GM23248 (cell line): ENCODE data around the gene TTC23. TPM values are rescaled to one million over a fixed set of nuclear protein-coding genes. Genes with fewer than 3 reads are reported as not detected.

Experiments used
- DNase-seq: peaks from one replicate; pipeline ENCODE4 v3.0.0-alpha.2; 2015
- H2AFZ ChIP-seq: fragments of 200-600 bp; sonication (generic); 2 replicates; pipeline ENCODE4 v1.6.1; 2016; ENCODE audit warnings: antibody characterized with exemption
- H3F3A ChIP-seq: fragments of 200-600 bp; sonication (generic); 2 replicates; pipeline ENCODE4 v1.6.1; 2016; ENCODE audit warnings: mild to moderate bottlenecking, antibody characterized with exemption, mixed run types; ENCODE audit not compliant: insufficient read depth
- H3K27ac ChIP-seq: fragments of 200-600 bp; sonication (generic); 2 replicates; pipeline ENCODE4 v1.5.1; 2016; ENCODE audit warnings: mild to moderate bottlenecking
- H3K27me3 ChIP-seq: fragments of 200-600 bp; sonication (generic); replicated peaks from 2 replicates; pipeline ENCODE4 v1.6.1; 2016; ENCODE audit warnings: mild to moderate bottlenecking; ENCODE audit not compliant: insufficient read depth
- H3K36me3 ChIP-seq: fragments of 200-600 bp; sonication (generic); 2 replicates; pipeline ENCODE4 v1.6.1; 2016; ENCODE audit warnings: low read depth, mild to moderate bottlenecking
- H3K4me1 ChIP-seq: fragments of 200-600 bp; sonication (generic); 2 replicates; pipeline ENCODE4 v1.6.1; 2016; ENCODE audit warnings: mild to moderate bottlenecking; ENCODE audit not compliant: insufficient read depth
- H3K4me2 ChIP-seq: fragments of 200-600 bp; sonication (generic); one replicate; pipeline ENCODE4 v1.6.1; 2016; ENCODE audit warnings: mild to moderate bottlenecking; ENCODE audit not compliant: unreplicated experiment
- H3K4me3 ChIP-seq: fragments of 200-600 bp; sonication (generic); 2 replicates; pipeline ENCODE4 v1.5.1; 2016; ENCODE audit warnings: mild to moderate bottlenecking
- H3K79me2 ChIP-seq: fragments of 200-600 bp; sonication (generic); 2 replicates; pipeline ENCODE4 v1.6.1; 2016; ENCODE audit warnings: mild to moderate bottlenecking; ENCODE audit not compliant: insufficient read depth
- H3K9ac ChIP-seq: fragments of 200-600 bp; sonication (generic); 2 replicates; pipeline ENCODE4 v1.6.1; 2016; ENCODE audit warnings: mild to moderate bottlenecking
- H3K9me2 ChIP-seq: fragments of 200-600 bp; sonication (generic); 2 replicates; pipeline ENCODE4 v1.6.1; 2016; ENCODE audit warnings: mixed run types, mild to moderate bottlenecking, moderate library complexity; ENCODE audit not compliant: insufficient read depth
- H3K9me3 ChIP-seq: fragments of 200-600 bp; sonication (generic); one replicate; pipeline ENCODE4 v1.6.1; 2017; ENCODE audit warnings: low read depth
- H4K20me1 ChIP-seq: fragments of 200-600 bp; sonication (generic); 2 replicates; pipeline ENCODE4 v1.6.0; 2016; ENCODE audit not compliant: insufficient read depth
- EZH2 ChIP-seq: fragments of 200-600 bp; sonication (generic); IDR thresholded peaks from 2 replicates; pipeline ENCODE4 v1.6.1; 2018; ENCODE audit warnings: antibody characterized with exemption, mild to moderate bottlenecking; ENCODE audit not compliant: insufficient read depth, poor library complexity, severe bottlenecking
- EZH2phosphoT487 ChIP-seq: fragments of 200-600 bp; sonication (generic); IDR thresholded peaks from 2 replicates; pipeline ENCODE4 v1.6.1; 2018; ENCODE audit warnings: antibody characterized with exemption, moderate library complexity, mild to moderate bottlenecking, low read depth; ENCODE audit not compliant: insufficient read depth
- WGBS, 2 experiments: methylation state at CpG; one replicate each; pipeline ENCODE4 v1.1.6; 2015 to 2017; ENCODE audit warnings: low lambda C conversion rate in 2 of 2, low coverage in 1 of 2; ENCODE audit errors: missing lambda C conversion rate in 2 of 2; 5-methylcytosine and 5-hydroxymethylcytosine counted together
- in situ Hi-C: fragments of 300-500 bp; cut with MboI; formaldehyde crosslinking; loops from 2 replicates; pipeline ENCODE4 v1.15.0; 2020
- polyA plus RNA-seq: library from polyadenylated mRNA; unstranded; fragments of >200 nt; fragmentation: Nextera tagmentation; extraction: Ambion mirVana; gene quantifications from 2 replicates; pipeline ENCODE4 v1.2.1, GENCODE V29; 2016
- total RNA-seq: library from RNA; depleted of rRNA; stranded (reverse); fragments of >200 nt; shearing (Covaris generic); gene quantifications from 2 replicates; pipeline ENCODE4 v1.2.3, GENCODE V29; 2014; rRNA removed

The TTC23 gene, protein sequence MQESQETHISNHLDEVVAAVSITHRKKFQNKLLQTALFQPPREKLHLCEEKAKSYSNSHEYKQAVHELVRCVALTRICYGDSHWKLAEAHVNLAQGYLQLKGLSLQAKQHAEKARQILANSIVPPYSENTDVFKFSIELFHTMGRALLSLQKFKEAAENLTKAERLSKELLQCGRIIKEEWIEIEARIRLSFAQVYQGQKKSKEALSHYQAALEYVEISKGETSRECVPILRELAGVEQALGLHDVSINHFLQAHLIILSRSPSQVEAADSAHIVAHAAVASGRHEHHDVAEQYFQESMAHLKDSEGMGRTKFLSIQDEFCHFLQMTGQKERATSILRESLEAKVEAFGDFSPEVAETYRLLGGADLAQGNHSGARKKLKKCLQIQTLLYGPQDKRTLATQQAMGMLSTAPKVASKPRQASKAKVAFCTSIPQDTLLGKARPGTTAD
- total RNA-seq (18.6 and 21.0 TPM in 2 replicates), polyA plus RNA-seq (10.0 and 10.8 TPM in 2 replicates)

- no peaks in the 10 kb centered on the region for H3K27me3 ChIP-seq
- H4K20me1 ChIP-seq = no peaks in the 10 kb centered on the region
- peak; percentile 90 for DNase-seq
- in situ Hi-C loops = no loop called here
- 0 to 1% methylated on average over 14 of the region's 14 CpGs for WGBS, 2 experiments
- H3K9ac ChIP-seq = peak within 1 kb of the TSS; percentile 92
- H3F3A ChIP-seq = peaks cover 33% of the 10 kb centered on the region
- no peaks in the 10 kb centered on the region for H3K9me2 ChIP-seq
- peak within 1 kb of the TSS; percentile 95 for H3K4me2 ChIP-seq
- H3K79me2 ChIP-seq = peaks cover 59% of the 10 kb centered on the region
- peaks cover 31% of the 10 kb centered on the region for H3K4me1 ChIP-seq
- peak within 1 kb of the TSS; percentile 99 for H3K4me3 ChIP-seq
- peak within 1 kb of the TSS; percentile 86 for H3K27ac ChIP-seq
- 0 out of 2 replicates have a peak, but pooled peaks cover 7% of the 10 kb centered on the region for H3K36me3 ChIP-seq
- no peaks in the 10 kb centered on the region for H3K9me3 ChIP-seq
- no peak for TF ChIP-seq EZH2phosphoT487
- TF ChIP-seq EZH2 = no peak
- peak within 1 kb of the TSS; percentile 98 for H2AFZ ChIP-seq
Observed at GRCh38 chr15:99249270-99249841, at the start of gene TTC23. Gene TTC23 (minus strand): TSS chr15:99249581. CDS start chr15:99228712, 20,869 bp downstream.

- WGBS, 2 experiments = 67 to 68% methylated on average over 2 of the region's 2 CpGs
- Histone ChIP-seq H3K9me3 (no peaks in the 10 kb centered on the region), H3K27me3 (no peaks in the 10 kb centered on the region), H3K36me3 (no peaks in the 10 kb centered on the region), H3F3A (no peaks in the 10 kb centered on the region), H3K9me2 (no peaks in the 10 kb centered on the region), H3K79me2 (no peaks in the 10 kb centered on the region), H3K9ac (no peak overlapping the region), H3K27ac (no peak overlapping the region), H2AFZ (no peak overlapping the region), H4K20me1 (no peaks in the 10 kb centered on the region), H3K4me3 (no peak overlapping the region), H3K4me1 (0 out of 2 replicates have a peak, but pooled peaks cover 7% of the 10 kb centered on the region), H3K4me2 (no peak overlapping the region)
- in situ Hi-C loops = no loop called here
- TF ChIP-seq EZH2 = no peak
- TF ChIP-seq EZH2phosphoT487 = no peak
- DNase-seq = peak; percentile 13
Observed at GRCh38 chr15:99296386-99296785, 47.0 kb upstream of the TTC23 start.

DNA sequence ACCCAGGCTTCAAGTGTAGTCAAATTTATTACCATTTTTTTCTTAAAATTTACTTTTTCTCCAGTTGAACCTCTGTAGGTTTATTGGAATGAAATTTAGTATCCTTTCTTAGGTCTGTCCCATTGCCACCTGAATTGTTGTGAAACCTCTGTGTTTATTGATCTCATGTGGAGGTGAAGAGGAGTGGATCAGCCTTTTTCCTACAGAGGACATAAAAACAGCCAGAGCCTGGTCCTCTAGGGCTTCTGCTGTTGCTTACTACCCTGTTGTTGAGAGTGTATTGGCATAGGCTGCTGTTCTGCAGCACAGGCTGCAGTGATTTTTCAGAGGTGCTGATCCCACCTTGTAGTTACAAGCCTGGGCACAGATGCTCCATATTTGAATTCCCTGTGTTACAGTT, 46.5 kb upstream of the TTC23 start:
- no peaks in the 10 kb centered on the region for H3K9me3 ChIP-seq
- H3K4me1 ChIP-seq = 0 out of 2 replicates have a peak, but pooled peaks cover 7% of the 10 kb centered on the region
- H3K4me3 ChIP-seq = no peak overlapping the region
- in situ Hi-C loops = no loop called here
- H3K9me2 ChIP-seq = no peaks in the 10 kb centered on the region
- no peak overlapping the region for H3K9ac ChIP-seq
- no peaks in the 10 kb centered on the region for H3K79me2 ChIP-seq
- DNase-seq = no peak
- H2AFZ ChIP-seq = no peak overlapping the region
- no peak overlapping the region for H3K27ac ChIP-seq
- no peaks in the 10 kb centered on the region for H3K27me3 ChIP-seq
- TF ChIP-seq EZH2 (no peak), EZH2phosphoT487 (no peak)
- 0 out of 2 replicates have a peak, but pooled peaks cover 3% of the 10 kb centered on the region for H3K36me3 ChIP-seq
- H3K4me2 ChIP-seq = no peak overlapping the region
- no peaks in the 10 kb centered on the region for H3F3A ChIP-seq
- H4K20me1 ChIP-seq = no peaks in the 10 kb centered on the region

DNA sequence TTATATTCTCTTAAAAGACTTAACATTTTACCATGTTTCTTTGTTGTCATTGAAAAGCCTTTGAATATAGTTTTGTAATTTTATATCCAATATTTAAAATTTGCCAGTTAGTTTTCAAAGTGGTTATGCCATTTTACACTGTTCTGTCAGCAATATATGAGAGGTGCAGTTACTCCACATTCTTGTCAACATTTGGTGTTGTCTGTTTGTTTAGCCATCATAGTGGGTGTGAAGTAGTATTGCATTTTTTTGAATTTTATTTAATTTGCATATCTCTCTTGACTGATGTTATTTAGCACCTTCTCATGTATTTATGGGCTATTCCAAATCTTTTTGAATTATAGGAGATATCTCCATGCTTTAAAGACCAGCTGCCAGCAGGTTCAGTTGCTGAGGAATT, 42.3 kb upstream of the TTC23 start:
- no peak overlapping the region for H3K27ac ChIP-seq
- H3K4me2 ChIP-seq = no peak overlapping the region
- TF ChIP-seq EZH2phosphoT487 = no peak
- no peak for TF ChIP-seq EZH2
- H3K4me3 ChIP-seq = no peak overlapping the region
- no peak for DNase-seq
- no peaks in the 10 kb centered on the region for H4K20me1 ChIP-seq
- H3K36me3 ChIP-seq = 0 out of 2 replicates have a peak, but pooled peaks cover 3% of the 10 kb centered on the region
- no peaks in the 10 kb centered on the region for H3K9me2 ChIP-seq
- no peaks in the 10 kb centered on the region for H3K79me2 ChIP-seq
- in situ Hi-C loops = no loop called here
- H3K27me3 ChIP-seq = no peaks in the 10 kb centered on the region
- no peak overlapping the region for H2AFZ ChIP-seq
- no peaks in the 10 kb centered on the region for H3F3A ChIP-seq
- H3K9ac ChIP-seq = no peak overlapping the region
- peaks cover 8% of the 10 kb centered on the region; the same call in 1 of the 2 replicates for H3K4me1 ChIP-seq
- no peaks in the 10 kb centered on the region for H3K9me3 ChIP-seq
